Body of pancreas (tissue), 4 donors: ENCODE measurements around the gene SERPINH1. TPM values are rescaled to one million over a fixed set of nuclear protein-coding genes. Genes with fewer than 3 reads are reported as not detected.

ENCODE experiments used
- ATAC-seq: fragments of 150-250 bp; one replicate; pipeline ENCODE4 v1.9.1; 2016
- DNase-seq, 4 donors: peaks; one replicate each; pipeline ENCODE4 v3.0.0-alpha.2; 2019
- H3K27ac ChIP-seq, 4 donors: fragments of 200-600 bp; sonication (generic); 1 replicate in 3 of 4; 2 replicates in 1 of 4; pipeline versions ENCODE4 v1.5.1 to v1.6.1; 2016 to 2019; ENCODE audit warnings: mild to moderate bottlenecking in 1 of 4, mixed read lengths in 1 of 4, moderate library complexity in 1 of 4
- H3K27me3 ChIP-seq, 2 donors: fragments of 200-600 bp; sonication (generic); one replicate each; pipeline ENCODE4 v1.6.0; 2016; ENCODE audit warnings: mild to moderate bottlenecking in 1 of 2
- H3K36me3 ChIP-seq, 2 donors: fragments of 200-600 bp; sonication (generic); replicated peaks in 1 of 2; 2 replicates each; pipeline ENCODE4 v1.5.1; 2016; ENCODE audit warnings: low read depth in 2 of 2; ENCODE audit not compliant: insufficient read depth in 1 of 2
- H3K4me1 ChIP-seq: fragments of 200-600 bp; sonication (generic); one replicate; pipeline ENCODE4 v1.6.0; 2016
- H3K4me3 ChIP-seq, 2 donors: fragments of 200-600 bp; sonication (generic); 1 replicate in 1 of 2; 2 replicates in 1 of 2; pipeline ENCODE4 v1.5.1; 2016 to 2019
- H3K9me3 ChIP-seq, 3 donors: fragments of 200-600 bp; sonication (generic); 1 replicate in 2 of 3; 2 replicates in 1 of 3; pipeline ENCODE4 v1.5.1; 2016
- CTCF ChIP-seq, 7 experiments: fragments of 450-650 bp in 4 of 7; fragments of 200-600 bp in 3 of 7; sonication (generic) in 3 of 7; IDR thresholded peaks; one replicate each; pipeline ENCODE4 v1.5.1; 2016 to 2019; ENCODE audit warnings: antibody characterized with exemption in 7 of 7
- POLR2A ChIP-seq, 3 donors: fragments of 450-650 bp; IDR thresholded peaks; one replicate each; pipeline ENCODE4 v1.6.1; 2016; ENCODE audit warnings: antibody characterized with exemption in 3 of 3, mild to moderate bottlenecking in 2 of 3
- WGBS, 2 donors: methylation state at CpG; one replicate each; pipeline ENCODE4 v1.1.5; 2017; 5-methylcytosine and 5-hydroxymethylcytosine counted together
- intact Hi-C: fragments of 100-400 bp; cut with DNase I; formaldehyde crosslinking; loops from one replicate; pipeline ENCODE4 v1.15.1; 2023
- total RNA-seq, 2 donors: library from RNA; depleted of rRNA; stranded (reverse); fragments of >200 nt; gene quantifications; one replicate each; pipeline ENCODE4 v1.1.0, GENCODE V29; 2016

SERPINH1 gene
- total RNA-seq, 2 donors from 2014 or later: 78.3 to 166 TPM

GRCh38 chr11:75576499-75576918 lies 14.5 kb downstream of the SERPINH1 start:
- Histone ChIP-seq H3K9me3 (no peaks in the 10 kb centered on the region), H3K27ac (peak overlapping the region in 3 of 4 donors; percentile 15 to 73 (median 67)), H3K27me3 (no peaks in the 10 kb centered on the region), H3K4me1 (no peaks in the 10 kb centered on the region), H3K4me3 (no peak overlapping the region), H3K36me3 (peaks cover 6 to 9% of the 10 kb centered on the region in 2 donors)
- TF ChIP-seq POLR2A (IDR thresholded peaks at IDR 0.05) (peak in 1 of 3 donors; percentile 36), CTCF (IDR thresholded peaks at IDR 0.05) (no peak)
- ATAC-seq (peak; percentile 77), DNase-seq (peak in 3 of 4 donors; percentile 42 to 70 (median 59))
- intact Hi-C loops: no loop called here
- 28 to 37% methylated on average over 8 of the region's 8 CpGs for WGBS, 2 donors

GRCh38 chr11:75577207-75577606 lies 15.2 kb downstream of the SERPINH1 start:
- TF ChIP-seq POLR2A (IDR thresholded peaks at IDR 0.05) (no peak), CTCF (IDR thresholded peaks at IDR 0.05) (peak; percentile 29 to 60 (median 35))
- H3K9me3 ChIP-seq: no peaks in the 10 kb centered on the region
- 10 to 19% methylated on average over 4 to 10 of the region's 10 CpGs for WGBS, 2 donors
- no peak overlapping the region for H3K4me3 ChIP-seq
- H3K27ac ChIP-seq: peak overlapping the region in 3 of 4 donors; percentile 15 to 73 (median 67)
- peaks cover 0 to 3% of the 10 kb centered on the region in 2 donors for H3K36me3 ChIP-seq
- intact Hi-C loops: no loop called here
- ATAC-seq (peak; percentile 39), DNase-seq (peak; percentile 59 to 74 (median 64))
- H3K27me3 ChIP-seq: no peaks in the 10 kb centered on the region
- H3K4me1 ChIP-seq: peaks cover 1% of the 10 kb centered on the region

- peaks cover 14% of the 10 kb centered on the region for H3K4me1 ChIP-seq
- intact Hi-C loops: no loop called here
- no peaks in the 10 kb centered on the region for H3K36me3 ChIP-seq
- DNase-seq (no peak), ATAC-seq (no peak)
- H3K27me3 ChIP-seq: no peaks in the 10 kb centered on the region
- 0 to 4% methylated on average over 1 of the region's 1 CpG for WGBS, 2 donors
- no peak overlapping the region for H3K4me3 ChIP-seq
- H3K9me3 ChIP-seq: no peaks in the 10 kb centered on the region
- H3K27ac ChIP-seq: no peak overlapping the region
- TF ChIP-seq POLR2A (IDR thresholded peaks at IDR 0.05) (no peak), CTCF (IDR thresholded peaks at IDR 0.05) (no peak)
These were observed 16.9 kb downstream of the SERPINH1 start for GRCh38 chr11:75578977-75579376.

- TF ChIP-seq POLR2A (IDR thresholded peaks at IDR 0.05) (no peak), CTCF (IDR thresholded peaks at IDR 0.05) (no peak)
- no peak overlapping the region for H3K4me3 ChIP-seq
- H3K27me3 ChIP-seq: no peaks in the 10 kb centered on the region
- H3K4me1 ChIP-seq: peaks cover 19% of the 10 kb centered on the region
- intact Hi-C loops: no loop called here
- ATAC-seq: no peak
- no peaks in the 10 kb centered on the region for H3K36me3 ChIP-seq
- DNase-seq: no peak
- H3K27ac ChIP-seq: no peak overlapping the region
- no peaks in the 10 kb centered on the region for H3K9me3 ChIP-seq
- 67 to 70% methylated on average over 1 of the region's 1 CpG for WGBS, 2 donors
These were observed 17.8 kb downstream of the SERPINH1 start for GRCh38 chr11:75579841-75580240.

GRCh38 chr11:75582506-75582894 lies 20.4 kb downstream of the SERPINH1 start:
- no peak overlapping the region for H3K4me3 ChIP-seq
- H3K27me3 ChIP-seq: no peaks in the 10 kb centered on the region
- no peak for TF ChIP-seq CTCF (IDR thresholded peaks at IDR 0.05)
- no peak for TF ChIP-seq POLR2A (IDR thresholded peaks at IDR 0.05)

More at GRCh38 chr11:75582506-75582894, 20.4 kb downstream of the SERPINH1 start:
- Histone ChIP-seq H3K9me3 (no peaks in the 10 kb centered on the region), H3K27ac (peak overlapping the region; percentile 69 to 83 (median 76)), H3K4me1 (peaks cover 19% of the 10 kb centered on the region), H3K36me3 (no peaks in the 10 kb centered on the region)
- 60 to 62% methylated on average over 4 of the region's 4 CpGs for WGBS, 2 donors
- DNase-seq (no peak), ATAC-seq (no peak)
- intact Hi-C loops: no loop called here
